ENCODE data around the gene DGUOK. TPM values are rescaled to one million over a fixed set of nuclear protein-coding genes. Genes with fewer than 3 reads are reported as not detected.

DGUOK gene
- total and polyA plus RNA-seq, 8 donors: 1.7 to 91.3 (median 33.8) TPM; not detected in 1

- H3K4me1 ChIP-seq: peaks cover 23 to 47% (median 33%) of the 10 kb centered on the region in 4 donors
- intact Hi-C loops (cut with DNase I; ENCODE audit: low total_unique reads): no loop called here
- H3K27ac ChIP-seq: peak overlapping the region in 1 of 5 donors; percentile 38
- H3K27me3 ChIP-seq: no peaks in the 10 kb centered on the region
- H3K4me3 ChIP-seq: no peak overlapping the region
- no peaks in the 10 kb centered on the region for H3K36me3 ChIP-seq
- WGBS, 5 donors: 42 to 62% (median 52%) methylated on average over 3 of the region's 3 CpGs
- no peaks in the 10 kb centered on the region for H3K9me3 ChIP-seq
- TF ChIP-seq POLR2AphosphoS5 (IDR thresholded peaks at IDR 0.05) (no peak), POLR2A (IDR thresholded peaks at IDR 0.05) (no peak), CTCF (IDR thresholded peaks at IDR 0.05) (no peak), EP300 (IDR thresholded peaks at IDR 0.05) (no peak)
- no peak for DNase-seq
Observed at GRCh38 chr2:73972846-73973245, 46.2 kb downstream of the DGUOK start.

GRCh38 chr2:73975731-73976130, 49.1 kb downstream of the DGUOK start:
- no peaks in the 10 kb centered on the region for H3K9me3 ChIP-seq
- WGBS, 5 donors: 88 to 91% (median 90%) methylated on average over 3 of the region's 3 CpGs
- TF ChIP-seq CTCF (IDR thresholded peaks at IDR 0.05) (no peak), EP300 (IDR thresholded peaks at IDR 0.05) (no peak), POLR2AphosphoS5 (IDR thresholded peaks at IDR 0.05) (no peak), POLR2A (IDR thresholded peaks at IDR 0.05) (no peak)
- H3K4me3 ChIP-seq: no peak overlapping the region
- H3K36me3 ChIP-seq: no peaks in the 10 kb centered on the region
- H3K27ac ChIP-seq: no peak overlapping the region
- peaks cover 14 to 56% (median 39%) of the 10 kb centered on the region in 4 donors for H3K4me1 ChIP-seq
- no peak for DNase-seq
- H3K27me3 ChIP-seq: no peaks in the 10 kb centered on the region
- intact Hi-C loops (cut with DNase I; ENCODE audit: low total_unique reads): no loop called here

GRCh38 chr2:73976803-73977202, 50.1 kb downstream of the DGUOK start:
- H3K4me1 ChIP-seq: peaks cover 8 to 56% (median 39%) of the 10 kb centered on the region in 4 donors
- DNase-seq: no peak
- WGBS, 5 donors: 85 to 100% (median 92%) methylated on average over 1 of the region's 1 CpG
- H3K27me3 ChIP-seq: no peaks in the 10 kb centered on the region
- no peak overlapping the region for H3K27ac ChIP-seq
- TF ChIP-seq POLR2A (IDR thresholded peaks at IDR 0.05): no peak
- TF ChIP-seq POLR2AphosphoS5 (IDR thresholded peaks at IDR 0.05): no peak
- no peak for TF ChIP-seq CTCF (IDR thresholded peaks at IDR 0.05)
- TF ChIP-seq EP300 (IDR thresholded peaks at IDR 0.05): no peak
- intact Hi-C loops (cut with DNase I; ENCODE audit: low total_unique reads): no loop called here
- no peaks in the 10 kb centered on the region for H3K36me3 ChIP-seq
- no peak overlapping the region for H3K4me3 ChIP-seq
- no peaks in the 10 kb centered on the region for H3K9me3 ChIP-seq

GRCh38 chr2:73977466-73977865, 50.8 kb downstream of the DGUOK start:
- H3K9me3 ChIP-seq: no peaks in the 10 kb centered on the region
- TF ChIP-seq POLR2A (IDR thresholded peaks at IDR 0.05): no peak
- intact Hi-C loops (cut with DNase I; ENCODE audit: low total_unique reads): no loop called here
- H3K36me3 ChIP-seq: no peaks in the 10 kb centered on the region
- no peak overlapping the region for H3K4me3 ChIP-seq
- no peak for DNase-seq
- peaks cover 12 to 56% (median 41%) of the 10 kb centered on the region in 4 donors for H3K4me1 ChIP-seq
- 89 to 98% (median 93%) methylated on average over 2 of the region's 2 CpGs for WGBS, 5 donors
- H3K27ac ChIP-seq: no peak overlapping the region
- no peaks in the 10 kb centered on the region for H3K27me3 ChIP-seq

DNA sequence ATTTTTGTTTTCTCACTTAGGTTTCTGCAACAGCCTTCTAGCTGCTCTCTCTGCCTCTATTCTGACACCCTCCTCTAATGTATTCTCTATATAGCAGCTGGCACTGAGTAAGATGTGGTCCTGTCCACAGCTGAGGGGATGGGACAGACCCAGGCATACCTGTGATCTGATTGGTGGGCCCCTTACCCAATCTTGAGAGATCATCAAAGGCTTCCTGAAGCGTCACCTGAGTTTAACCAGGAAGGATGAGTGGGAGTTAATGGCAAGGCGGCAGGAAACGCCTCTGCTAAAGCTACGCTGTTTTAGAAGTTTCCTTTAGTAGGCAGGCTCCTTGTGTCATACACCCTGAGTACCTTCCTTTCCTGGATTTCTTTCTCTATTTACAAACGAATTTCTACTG, 52.3 kb downstream of the DGUOK start:
- Histone ChIP-seq H3K36me3 (no peaks in the 10 kb centered on the region), H3K27ac (peak overlapping the region in 1 of 5 donors; percentile 44), H3K4me1 (peaks cover 23 to 64% (median 49%) of the 10 kb centered on the region in 4 donors), H3K27me3 (no peaks in the 10 kb centered on the region), H3K9me3 (no peaks in the 10 kb centered on the region), H3K4me3 (no peak overlapping the region)
- TF ChIP-seq CTCF (IDR thresholded peaks at IDR 0.05): no peak
- TF ChIP-seq EP300 (IDR thresholded peaks at IDR 0.05): no peak
- TF ChIP-seq POLR2A (IDR thresholded peaks at IDR 0.05): no peak
- TF ChIP-seq POLR2AphosphoS5 (IDR thresholded peaks at IDR 0.05): no peak
- intact Hi-C loops (cut with DNase I; ENCODE audit: low total_unique reads): no loop called here
- DNase-seq: peak in 1 of 2 donors; percentile 66
- 59 to 72% (median 61%) methylated on average over 5 of the region's 5 CpGs for WGBS, 5 donors
